Measurements from ENCODE around the gene CRYBG3.
"Not testable (repeated sequence)": the region's sequence is repeated elsewhere in the genome, so short reads cannot be mapped to it uniquely, and the experiment has no call there.

Gene CRYBG3
- long read RNA-seq, donor 1: 0 reads
- long read RNA-seq, donor 2: 0 reads
- long read RNA-seq, donor 3, partial matches to known transcripts: 0 of 5 reads
- long read RNA-seq, donor 3, other reads (novel, unspliced or antisense): 5 of 5 reads
- long read RNA-seq, donor 4: 0 reads
- long read RNA-seq, donor 5, partial matches to known transcripts: 8 of 8 reads
- long read RNA-seq, donor 5, other reads (novel, unspliced or antisense): 0 of 8 reads
- long read RNA-seq, donor 6: 0 reads
- long read RNA-seq, donor 7, partial matches to known transcripts: 0 of 10 reads
- long read RNA-seq, donor 7, other reads (novel, unspliced or antisense): 10 of 10 reads
- long read RNA-seq, donor 8, partial matches to known transcripts: 6 of 6 reads
- long read RNA-seq, donor 8, other reads (novel, unspliced or antisense): 0 of 6 reads

- peak; percentile 95 for DNase-seq
Measured at GRCh38 chr3:97821774-97822358, at the start of gene CRYBG3. Gene CRYBG3, plus strand, starts transcription at chr3:97822011. Its CDS starts 196 bp downstream, at chr3:97822207.

- DNase-seq: no peak
Measured at GRCh38 chr3:97772926-97773325, 48.9 kb upstream of the CRYBG3 start.

- no peak for DNase-seq
Measured at GRCh38 chr3:97778152-97778551, 43.7 kb upstream of the CRYBG3 start.

GRCh38 chr3:97793420-97794019 is 28.3 kb upstream of the CRYBG3 start:
- DNase-seq: no peak

- DNase-seq: no peak
Measured at GRCh38 chr3:97795951-97796350, 25.9 kb upstream of the CRYBG3 start.

GRCh38 chr3:97804471-97804870 is 17.3 kb upstream of the CRYBG3 start:
- DNase-seq: no peak

GRCh38 chr3:97810779-97811390 is 10.9 kb upstream of the CRYBG3 start:
- no peak for DNase-seq

GRCh38 chr3:97815149-97815917 is 6.5 kb upstream of the CRYBG3 start:
- DNase-seq: no peak

GRCh38 chr3:97816811-97817210 is 5.0 kb upstream of the CRYBG3 start:
- no peak for DNase-seq

- DNase-seq: no peak
Measured at GRCh38 chr3:97817965-97818364, 3.8 kb upstream of the CRYBG3 start.

- peak; percentile 7 for DNase-seq
Measured at GRCh38 chr3:97820780-97821179, 1.0 kb upstream of the CRYBG3 start.

GRCh38 chr3:97821287-97821773 is 481 bp upstream of the CRYBG3 start:
- no peak for DNase-seq

GRCh38 chr3:97822359-97822775 is 556 bp downstream of the CRYBG3 start:
- DNase-seq: no peak

GRCh38 chr3:97823046-97824004 is 1.5 kb downstream of the CRYBG3 start:
- DNase-seq: peak; percentile 28

GRCh38 chr3:97825101-97825500 is 3.3 kb downstream of the CRYBG3 start:
- no peak for DNase-seq

- DNase-seq: no peak
Measured at GRCh38 chr3:97827741-97828471, 6.1 kb downstream of the CRYBG3 start.

GRCh38 chr3:97829198-97829597 is 7.4 kb downstream of the CRYBG3 start:
- no peak for DNase-seq

- no peak for DNase-seq
Measured at GRCh38 chr3:97830638-97831037, 8.8 kb downstream of the CRYBG3 start.

- DNase-seq: no peak
Measured at GRCh38 chr3:97831140-97831539, 9.3 kb downstream of the CRYBG3 start.

GRCh38 chr3:97833184-97833583 is 11.4 kb downstream of the CRYBG3 start:
- DNase-seq: not testable (repeated sequence)
